Stimulated activated CD8-positive, alpha-beta memory T cell treated with anti-CD3 and anti-CD28 coated beads, Interleukin-15, amount 100 ng/mL, for 48 hours (primary cell): ENCODE measurements around the gene AMBRA1.
"Not testable (repeated sequence)": the region's sequence is repeated elsewhere in the genome, so short reads cannot be mapped to it uniquely, and the experiment has no call there.

Source experiments
- DNase-seq, 2 donors: peaks; one replicate each; pipeline ENCODE4 v3.0.0-alpha.2; 2020; ENCODE audit warnings: low read depth in 2 of 2

Gene AMBRA1

GRCh38 chr11:46381819-46382645 is 211.8 kb downstream of the AMBRA1 start:
- DNase-seq: no peak

- DNase-seq: no peak
Measured at GRCh38 chr11:46381048-46381818, 212.6 kb downstream of the AMBRA1 start, which contains the start of gene MDK. Gene MDK, plus strand, starts transcription at chr11:46381669. Its CDS starts 389 bp downstream, at chr11:46382058.

GRCh38 chr11:46380340-46381047 is 213.3 kb downstream of the AMBRA1 start:
- peak; percentile 57 to 68 for DNase-seq

GRCh38 chr11:46379482-46380293 is 214.1 kb downstream of the AMBRA1 start:
- DNase-seq: not testable (repeated sequence)

- no peak for DNase-seq
Measured at GRCh38 chr11:46378811-46379481, 214.9 kb downstream of the AMBRA1 start.

GRCh38 chr11:46378296-46378695 is 215.5 kb downstream of the AMBRA1 start:
- no peak for DNase-seq

- no peak for DNase-seq
Measured at GRCh38 chr11:46377831-46378230, 216.0 kb downstream of the AMBRA1 start.

- DNase-seq: no peak
Measured at GRCh38 chr11:46377290-46377689, 216.5 kb downstream of the AMBRA1 start.

GRCh38 chr11:46376258-46377050 is 217.4 kb downstream of the AMBRA1 start:
- no peak for DNase-seq

- no peak for DNase-seq
Measured at GRCh38 chr11:46375392-46376101, 218.3 kb downstream of the AMBRA1 start.

- DNase-seq: no peak
Measured at GRCh38 chr11:46374815-46375214, 219.0 kb downstream of the AMBRA1 start.

GRCh38 chr11:46373787-46374740 is 219.8 kb downstream of the AMBRA1 start:
- DNase-seq: no peak

- DNase-seq: not testable (repeated sequence)
Measured at GRCh38 chr11:46372501-46372900, 221.3 kb downstream of the AMBRA1 start.

GRCh38 chr11:46372086-46372485 is 221.7 kb downstream of the AMBRA1 start:
- DNase-seq: no peak

- not testable (repeated sequence) for DNase-seq
Measured at GRCh38 chr11:46371262-46371661, 222.6 kb downstream of the AMBRA1 start.

- DNase-seq: no peak
Measured at GRCh38 chr11:46370253-46370652, 223.6 kb downstream of the AMBRA1 start.

- no peak for DNase-seq
Measured at GRCh38 chr11:46369458-46370152, 224.2 kb downstream of the AMBRA1 start.

- DNase-seq: no peak
Measured at GRCh38 chr11:46367916-46368267, 225.9 kb downstream of the AMBRA1 start.
